Activated T-helper 9 cell treated with anti-CD3 and anti-CD28 coated beads, Interleukin-2, amount 50 U/mL, for 16 hours (primary cell): ENCODE data around the gene PTGER2.
A peak's percentile ranks its signal among the peaks of the same experiment; 100 is the strongest.

ENCODE experiments used
- DNase-seq: peaks from one replicate; pipeline ENCODE4 v3.0.0-alpha.2; 2020; ENCODE audit warnings: low read depth

Gene PTGER2

DNA sequence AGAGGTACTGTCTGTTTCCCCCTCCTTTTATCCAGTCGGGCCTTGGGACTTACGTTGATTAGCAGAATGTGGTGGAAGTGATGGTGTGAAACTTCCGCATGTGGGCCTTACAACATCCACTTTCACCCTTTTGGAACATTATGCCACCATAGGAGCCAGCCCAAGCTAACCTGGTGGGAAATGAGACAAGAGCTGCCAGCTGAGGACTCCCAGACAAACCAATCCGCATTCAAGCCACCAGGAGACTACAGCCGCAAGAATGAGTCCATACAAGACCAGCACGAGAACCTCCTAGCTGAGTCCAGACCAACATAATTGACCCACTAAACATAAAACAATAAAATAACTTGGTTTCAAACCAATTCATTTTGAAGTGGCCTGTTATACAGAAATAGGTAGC lies 9.1 kb upstream of the PTGER2 start:
- DNase-seq: no peak

DNA sequence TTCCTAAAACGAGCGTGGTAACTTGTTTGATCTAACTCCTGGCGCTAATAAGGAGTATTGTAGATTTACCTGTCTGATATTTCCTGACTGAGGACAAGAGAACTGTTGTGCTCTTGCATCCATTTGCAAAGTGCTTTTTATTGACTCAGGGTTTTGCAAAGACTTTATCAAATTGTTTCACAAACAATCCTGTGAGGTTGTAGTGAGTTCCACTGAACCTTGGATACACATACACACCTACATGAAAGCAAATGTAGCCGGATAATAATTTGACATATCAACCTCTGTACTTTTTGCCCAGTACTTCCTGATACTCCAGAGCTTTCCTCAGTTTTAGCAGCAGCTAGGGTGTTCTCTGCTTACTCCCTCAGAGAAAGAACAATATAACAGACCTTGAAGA lies 6.7 kb upstream of the PTGER2 start:
- DNase-seq: no peak

- no peak for DNase-seq
Measured at GRCh38 chr14:52307905-52308304, 6.2 kb upstream of the PTGER2 start.

DNA sequence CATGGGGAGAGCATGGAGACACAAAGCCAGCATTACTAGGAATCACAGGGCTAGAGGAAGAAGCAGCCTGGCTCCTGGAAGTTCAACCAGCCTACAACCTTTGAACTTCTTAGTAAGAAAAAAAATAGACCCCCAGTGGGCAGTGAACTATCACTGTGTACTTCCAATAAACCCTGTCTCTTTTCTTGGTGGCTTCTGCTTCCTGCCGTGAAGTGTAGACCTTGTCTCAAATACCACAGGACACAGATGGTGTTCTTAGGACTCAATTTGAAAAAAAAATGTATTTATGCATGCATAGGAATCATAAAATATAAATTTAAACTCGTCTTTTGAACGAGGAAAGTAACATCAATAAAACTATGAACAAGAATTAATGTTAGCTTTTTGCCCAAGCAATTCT lies 3.6 kb upstream of the PTGER2 start:
- no peak for DNase-seq

GRCh38 chr14:52312931-52313355 lies 1.2 kb upstream of the PTGER2 start:
- no peak for DNase-seq

GRCh38 chr14:52313462-52313861 lies 650 bp upstream of the PTGER2 start:
- no peak for DNase-seq

GRCh38 chr14:52314595-52315354 lies 663 bp downstream of the PTGER2 start:
- DNase-seq: peak; percentile 31

DNA sequence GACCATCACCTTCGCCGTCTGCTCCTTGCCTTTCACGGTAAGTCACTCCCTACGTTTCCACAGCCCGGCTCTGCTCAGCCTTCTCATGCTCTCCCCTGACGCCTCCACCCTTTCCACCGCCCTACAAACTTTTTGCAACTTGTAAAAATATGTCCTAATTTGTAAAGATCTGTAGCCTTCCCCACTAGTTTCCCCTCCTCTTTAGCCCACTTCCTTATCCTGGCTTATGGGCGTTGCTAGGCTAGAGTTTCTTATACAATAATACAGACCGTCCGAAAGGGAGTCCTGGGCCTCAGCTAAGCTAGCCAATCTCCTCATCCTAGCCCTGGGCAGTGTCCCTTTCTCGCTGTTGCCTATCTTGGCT lies 1.2 kb downstream of the PTGER2 start:
- no peak for DNase-seq

DNA sequence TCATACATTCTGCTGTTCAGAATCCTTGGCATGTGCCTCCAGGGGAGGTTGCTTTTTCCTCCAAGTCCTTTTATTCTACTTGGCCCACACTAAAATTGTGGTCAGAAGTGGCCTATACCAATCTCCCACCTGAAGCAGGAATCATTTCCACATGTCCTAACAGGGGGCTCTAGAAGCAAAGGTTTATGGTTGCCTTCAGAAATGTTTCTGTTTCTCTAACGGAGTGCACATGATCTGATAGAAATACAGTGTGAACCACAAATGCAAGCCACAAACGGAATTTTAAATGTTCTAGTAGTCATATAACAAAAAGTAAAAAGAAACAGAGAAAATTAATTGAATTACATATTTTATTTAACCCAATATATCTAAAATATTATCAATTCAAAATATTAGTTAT lies 4.0 kb downstream of the PTGER2 start:
- DNase-seq: no peak

DNA sequence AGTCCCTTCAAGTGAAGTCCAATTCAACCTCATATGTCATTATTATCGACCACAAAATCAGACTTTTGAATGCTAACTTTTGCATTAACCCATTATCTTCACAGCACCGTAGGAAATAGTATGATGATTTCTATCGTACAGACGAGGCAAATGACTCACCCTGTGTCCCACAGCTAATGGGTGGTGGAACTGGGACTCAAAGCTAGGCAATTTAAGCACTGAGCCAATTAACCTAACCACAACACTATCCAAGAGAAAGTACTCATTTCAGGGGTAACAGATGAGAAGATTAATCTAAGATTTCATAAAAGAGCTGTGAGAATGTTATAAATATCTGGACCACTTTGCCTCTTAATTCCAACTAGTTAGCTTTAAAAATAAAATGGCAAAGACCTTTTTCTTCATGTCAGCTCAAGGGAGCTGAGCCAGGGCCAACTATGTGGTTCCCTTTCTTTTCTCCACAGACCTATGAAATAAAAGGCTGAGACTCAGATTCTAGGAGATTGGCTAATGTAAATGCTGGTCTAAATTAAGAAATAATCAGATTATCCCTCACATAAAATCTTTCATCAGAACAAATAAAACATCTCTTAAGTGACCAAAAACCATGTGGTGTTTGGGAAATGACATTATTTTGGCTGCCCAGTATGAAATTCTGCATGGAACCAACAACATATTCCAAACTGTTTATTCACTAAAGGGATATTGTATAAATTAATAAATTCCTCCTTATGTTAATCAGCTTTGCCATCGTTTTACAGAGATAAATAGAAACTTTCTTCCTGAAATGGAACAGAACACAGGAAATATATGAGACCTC lies 4.9 kb downstream of the PTGER2 start:
- DNase-seq: no peak

- no peak for DNase-seq
Measured at GRCh38 chr14:52319919-52320318, 5.8 kb downstream of the PTGER2 start.

DNA sequence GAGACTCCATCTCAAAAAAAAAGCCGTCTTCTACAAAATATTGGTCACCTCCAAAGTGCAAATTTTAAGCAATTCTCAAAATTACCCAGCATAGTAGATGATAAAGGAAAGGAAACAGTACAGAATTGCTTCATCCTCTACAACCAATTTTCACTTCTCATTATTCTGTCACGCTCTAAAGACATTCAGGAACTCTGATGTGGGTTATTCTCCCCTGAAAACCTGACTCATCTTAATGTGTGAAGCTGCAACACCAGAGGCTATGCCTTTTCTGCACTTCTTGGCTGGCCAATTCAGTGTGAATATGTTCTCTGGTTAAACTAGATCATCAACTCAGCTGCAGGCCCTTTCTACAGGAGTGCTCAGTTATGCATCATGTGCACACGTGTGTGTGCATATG lies 11.0 kb downstream of the PTGER2 start:
- no peak for DNase-seq

DNA sequence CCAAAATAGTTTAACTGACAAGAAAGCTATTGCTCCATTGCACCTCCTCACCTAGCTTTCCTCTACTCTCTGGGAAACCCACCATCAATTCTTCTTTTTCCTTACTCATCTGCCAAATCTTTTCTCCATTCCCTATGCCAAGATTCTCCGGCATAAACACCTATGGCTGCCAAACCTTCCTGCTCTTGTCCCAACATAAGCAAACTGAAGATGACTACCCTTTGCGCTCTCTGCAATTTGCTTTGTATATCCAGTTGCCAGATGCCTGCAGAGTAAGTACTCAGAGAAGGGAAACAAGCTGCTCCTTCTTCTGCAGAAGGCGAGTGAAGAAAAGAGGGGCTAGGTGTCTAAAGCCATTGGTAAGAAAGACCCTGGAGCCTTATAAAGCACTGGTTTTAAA lies 11.5 kb downstream of the PTGER2 start:
- no peak for DNase-seq

- no peak for DNase-seq
Measured at GRCh38 chr14:52327374-52328226, 13.5 kb downstream of the PTGER2 start.

DNA sequence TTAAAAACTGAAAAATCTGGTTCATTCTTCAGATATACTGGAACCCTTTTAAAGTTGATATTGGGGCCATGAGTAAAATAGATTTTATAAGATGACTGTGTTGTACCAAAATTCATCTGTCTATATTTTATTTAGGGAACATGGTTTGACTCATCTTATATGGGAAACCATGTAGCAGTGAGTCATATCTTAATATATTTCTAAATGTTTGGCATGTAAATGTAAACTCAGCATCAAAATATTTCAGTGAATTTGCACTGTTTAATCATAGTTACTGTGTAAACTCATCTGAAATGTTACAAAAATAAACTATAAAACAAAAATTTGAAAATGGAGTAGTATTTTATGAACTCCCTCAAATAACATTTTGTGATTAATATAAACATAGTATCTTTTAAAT lies 14.2 kb downstream of the PTGER2 start:
- no peak for DNase-seq

DNA sequence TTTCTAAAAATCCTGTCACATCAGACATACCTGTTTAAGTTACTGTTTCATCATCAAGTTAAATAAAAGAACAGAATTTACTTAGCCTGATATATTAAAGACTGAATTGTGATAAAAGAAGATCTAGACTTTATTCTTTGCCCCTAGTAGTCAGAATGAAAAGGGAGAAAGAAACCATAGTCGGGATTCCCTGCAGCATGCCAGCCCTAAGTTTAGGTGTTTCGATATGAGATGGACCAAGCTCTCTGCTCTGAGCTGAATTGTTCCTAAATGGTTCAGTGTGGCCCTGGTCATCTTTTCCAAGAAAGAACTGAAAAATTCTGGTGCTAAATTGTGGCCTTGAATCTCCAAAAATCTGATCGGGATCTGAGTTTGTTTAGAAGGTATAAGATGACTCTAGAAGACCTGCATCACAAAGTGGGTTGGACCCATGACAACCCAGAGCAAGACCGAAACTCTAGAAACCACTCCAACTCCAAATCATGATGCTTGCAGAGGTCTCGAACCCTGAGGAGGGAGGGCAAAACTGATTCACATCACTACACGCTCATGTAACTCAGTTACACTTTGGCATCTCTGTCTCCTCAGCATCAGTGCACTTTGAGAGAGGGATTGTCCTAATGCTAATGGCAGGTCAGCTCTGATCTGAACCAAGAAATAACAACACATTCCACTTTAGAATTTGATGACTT lies 15.7 kb downstream of the PTGER2 start:
- no peak for DNase-seq

GRCh38 chr14:52332269-52332668 lies 18.2 kb downstream of the PTGER2 start:
- DNase-seq: no peak

DNA sequence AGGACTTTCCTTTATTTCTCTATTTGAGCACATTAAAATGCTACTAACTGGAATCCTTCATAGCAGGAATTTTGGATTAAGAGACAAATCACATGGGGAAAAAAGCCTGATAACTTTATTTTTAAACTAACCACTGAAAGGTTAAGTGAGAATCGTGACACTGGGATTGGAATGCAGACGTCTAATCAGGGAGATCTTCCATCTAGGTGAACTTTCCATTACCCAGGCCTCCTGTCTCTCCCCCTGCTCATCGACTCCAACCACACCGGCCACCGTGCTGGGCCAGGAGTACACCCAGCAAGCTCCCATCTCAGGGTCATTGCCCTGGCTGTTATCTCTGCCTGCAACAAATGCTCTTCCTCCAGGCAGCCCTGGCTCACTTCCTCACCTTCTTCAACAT lies 19.0 kb downstream of the PTGER2 start:
- no peak for DNase-seq

GRCh38 chr14:52333823-52334657 lies 19.9 kb downstream of the PTGER2 start:
- DNase-seq: no peak

DNA sequence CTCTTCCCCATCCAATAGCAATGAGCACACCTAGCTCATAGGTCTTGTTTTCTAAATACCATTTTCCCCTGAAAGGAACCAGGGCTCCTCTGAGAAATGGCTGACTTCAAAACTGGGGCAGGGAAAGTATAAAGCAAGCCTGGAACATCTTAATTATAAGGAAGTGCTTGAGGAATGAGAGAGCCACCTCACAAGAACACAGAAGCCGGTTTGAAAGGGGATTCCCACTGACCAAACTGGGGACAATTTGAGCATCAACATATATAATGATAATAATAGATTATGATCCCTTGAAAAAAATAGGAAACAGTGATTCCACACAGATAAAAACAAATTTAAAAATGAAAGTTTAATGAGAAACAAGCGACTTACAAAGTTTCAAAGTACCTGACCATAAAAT lies 22.1 kb downstream of the PTGER2 start:
- no peak for DNase-seq

DNA sequence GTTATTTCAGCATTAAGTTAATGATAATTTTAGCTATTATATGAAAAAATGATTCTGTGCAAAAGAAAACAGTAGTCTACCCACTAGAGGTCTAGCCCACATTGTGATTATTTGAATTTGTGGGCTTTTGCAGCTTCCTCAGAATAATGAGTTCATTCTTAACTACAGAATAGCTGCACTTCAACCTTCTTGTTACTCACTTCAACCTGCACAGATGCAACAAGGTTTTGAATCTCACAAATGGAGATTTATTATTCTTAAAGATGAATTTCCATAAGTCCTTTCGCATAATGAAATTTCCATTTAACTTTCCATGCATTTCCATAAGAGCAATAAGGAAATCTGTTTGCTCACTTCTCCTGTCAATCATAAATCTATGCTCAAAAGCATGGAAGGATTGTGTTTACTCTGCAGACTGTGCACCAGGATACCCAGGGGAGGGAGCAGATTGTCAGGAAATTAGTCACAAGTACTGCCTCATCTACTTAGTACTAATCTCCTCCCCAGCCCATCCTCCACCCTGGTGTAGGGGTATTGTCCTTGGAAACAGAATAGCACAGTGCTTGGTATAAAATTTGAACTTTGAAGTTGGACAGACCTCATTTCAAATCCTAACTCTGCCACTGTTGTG lies 24.1 kb downstream of the PTGER2 start:
- DNase-seq: no peak
